Measurements from ENCODE around the gene CTU1.
A peak's percentile ranks its signal among the peaks of the same experiment; 100 is the strongest.

CTU1 gene

DNA sequence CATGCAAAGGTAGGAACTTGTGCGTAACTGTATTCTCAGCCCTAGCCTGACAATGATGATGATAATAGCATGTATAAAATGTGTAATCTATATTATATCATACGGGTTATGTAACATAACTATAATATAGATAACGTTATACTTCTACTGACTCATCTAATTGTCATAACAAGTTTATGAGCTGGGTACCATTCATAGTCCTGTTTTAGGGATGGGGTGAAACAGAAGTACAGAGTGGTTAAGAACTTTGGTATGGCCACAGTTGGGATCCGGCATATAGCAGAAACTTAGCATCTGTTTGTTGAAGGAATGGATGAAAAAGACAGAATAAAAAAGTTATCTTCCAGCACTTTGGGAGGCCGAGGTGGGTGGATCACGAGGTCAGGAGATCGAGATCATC lies 5.2 kb downstream of the CTU1 start:
- no peak for DNase-seq

DNA sequence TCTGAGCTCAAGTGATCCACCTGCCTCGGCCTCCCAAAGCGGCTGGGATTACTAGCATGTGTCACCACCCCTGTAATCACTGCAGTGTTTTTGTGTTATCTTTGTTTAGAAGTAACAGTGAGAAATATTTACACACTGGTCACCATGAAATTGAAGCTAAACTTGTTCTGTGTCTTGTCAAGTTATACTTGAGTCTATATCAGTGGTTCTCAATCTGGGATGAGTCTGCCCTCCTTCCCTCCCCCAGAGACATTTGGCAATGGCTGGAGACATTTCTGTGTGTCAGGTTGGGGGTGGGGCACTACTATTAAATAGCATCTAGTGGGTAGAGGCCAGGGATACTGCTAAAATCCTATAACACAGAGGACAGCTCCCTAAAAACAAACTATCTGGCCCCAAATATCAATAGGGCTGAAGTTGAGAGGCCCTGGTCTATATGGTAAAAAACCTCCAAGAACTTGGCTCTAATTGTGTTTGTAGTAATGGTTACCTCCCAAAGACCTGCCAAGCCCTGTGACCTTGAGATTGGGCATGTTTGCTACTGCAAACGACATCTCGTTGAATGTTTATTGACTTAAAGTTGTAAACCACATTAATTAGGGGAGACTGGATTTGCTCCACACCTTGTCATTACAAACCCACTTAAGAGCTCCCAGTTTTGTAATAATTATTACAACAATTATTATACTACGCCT lies 6.9 kb downstream of the CTU1 start:
- no peak for DNase-seq

DNA sequence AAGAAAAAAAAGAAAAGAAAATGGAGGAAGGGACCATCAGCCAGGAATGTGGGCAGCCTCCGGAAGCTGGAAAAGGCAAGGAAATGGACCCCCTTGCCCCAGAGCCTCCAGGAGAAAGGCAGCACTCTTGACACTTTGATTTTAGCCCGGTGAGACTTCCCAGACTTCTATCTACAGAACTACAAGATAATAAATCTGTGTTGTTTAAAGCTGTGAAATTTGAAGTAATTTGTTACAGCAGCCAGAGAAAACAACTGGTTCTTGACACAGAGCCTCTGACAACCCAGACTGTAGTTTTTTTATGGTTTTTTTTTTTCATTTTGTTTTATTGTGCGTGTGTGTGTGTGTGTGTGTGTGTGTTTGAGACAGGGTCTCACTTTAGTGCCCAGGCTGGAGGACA lies 7.6 kb downstream of the CTU1 start:
- DNase-seq = no peak

DNA sequence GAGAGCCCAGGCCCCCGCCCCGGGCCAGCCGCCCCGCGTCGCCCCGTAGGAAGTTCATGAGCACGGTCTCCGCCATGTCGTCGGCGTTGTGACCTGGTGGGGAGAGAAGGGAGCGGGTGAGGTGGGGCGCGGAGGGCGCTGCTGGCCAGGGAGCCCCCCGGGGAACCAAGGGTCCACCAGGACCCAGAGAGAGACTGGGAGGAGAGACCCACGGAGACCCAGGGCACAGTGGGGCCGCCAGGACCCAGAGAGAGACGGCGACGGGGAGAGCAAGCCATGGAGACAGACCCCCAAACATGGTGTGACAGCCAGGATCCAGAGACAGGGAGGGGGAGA lies 9.2 kb downstream of the CTU1 start:
- no peak for DNase-seq

DNA sequence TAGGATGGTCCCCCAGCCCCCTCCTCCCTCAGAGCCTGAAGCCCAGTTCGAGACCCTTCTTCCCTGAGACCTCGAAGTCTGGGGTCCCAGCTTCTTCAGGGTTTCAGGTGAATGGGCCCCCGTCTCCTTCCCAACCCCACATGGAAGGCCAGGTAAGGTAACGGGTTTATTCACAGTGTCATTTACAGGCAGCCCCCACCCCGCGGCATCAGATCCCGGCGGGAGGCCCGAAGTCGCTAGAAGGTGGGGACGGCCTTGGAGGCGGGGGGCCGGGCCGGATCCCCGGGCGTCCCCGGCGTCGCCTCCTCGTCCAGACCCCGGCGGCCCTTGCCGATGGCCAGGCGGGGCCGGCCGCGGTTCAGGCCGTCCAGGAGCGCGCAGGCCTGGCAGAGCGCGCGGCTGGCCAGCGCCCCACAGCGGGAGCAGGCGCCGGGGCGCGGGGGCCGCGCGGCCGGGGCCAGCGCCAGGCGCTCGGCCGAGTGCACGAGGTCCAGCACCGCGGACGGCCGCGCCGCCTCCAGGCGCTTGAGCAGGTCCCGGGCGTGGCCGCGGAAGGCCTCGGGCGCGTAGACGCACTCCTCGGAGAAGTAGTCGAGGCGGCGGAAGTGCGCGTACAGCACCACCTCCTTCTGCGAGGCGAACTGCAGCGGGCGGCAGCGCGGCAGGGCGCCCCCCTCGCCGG lies 9.7 kb downstream of the CTU1 start:
- peak; percentile 38 for DNase-seq

DNA sequence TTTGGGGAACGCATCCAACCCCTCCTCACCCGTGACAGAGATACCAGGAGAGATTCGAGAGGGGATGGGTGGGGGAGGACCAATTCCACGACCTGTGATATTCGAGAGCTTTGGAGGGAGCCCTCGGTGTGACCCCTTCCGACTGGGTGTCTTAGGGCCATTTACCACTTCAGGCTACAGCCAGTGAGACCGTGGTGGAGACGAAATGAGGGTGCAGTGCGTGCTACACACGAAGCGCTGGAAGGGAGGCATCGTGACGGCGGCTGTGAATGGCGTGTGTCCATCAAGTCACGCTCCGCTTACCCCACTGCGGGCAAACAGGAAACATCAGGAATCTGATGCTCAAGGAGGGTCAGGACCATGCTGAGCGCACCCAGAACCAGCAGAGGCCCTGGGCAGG lies 10.4 kb downstream of the CTU1 start:
- DNase-seq = no peak

DNA sequence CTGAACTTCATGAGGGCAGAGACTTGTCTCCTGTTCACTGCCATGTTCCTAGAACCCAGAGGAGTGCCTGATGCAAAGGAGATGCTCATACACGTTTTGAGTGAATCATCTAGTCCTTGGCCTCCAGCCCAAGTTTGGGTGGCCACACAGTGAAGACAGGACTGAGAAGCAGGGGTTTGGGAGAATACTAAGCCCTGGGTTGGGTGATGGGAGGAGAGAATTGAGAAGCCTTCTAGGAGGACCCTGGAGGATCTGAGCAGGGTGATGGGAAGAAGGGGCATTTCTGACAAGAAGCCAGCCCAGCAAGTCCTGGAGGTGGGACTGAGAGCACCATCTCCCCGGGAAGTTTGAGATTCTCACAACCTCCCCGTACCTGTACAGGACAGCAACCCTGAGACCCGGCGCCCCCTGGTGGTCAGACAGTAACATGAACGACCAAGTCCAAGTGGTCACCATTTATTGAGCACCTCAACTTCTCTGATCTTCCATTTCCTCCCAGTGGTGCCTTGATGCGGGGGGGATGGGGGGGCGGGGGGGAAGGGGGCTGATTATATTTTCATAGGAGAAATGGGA lies 11.0 kb downstream of the CTU1 start:
- peak; percentile 71 for DNase-seq

DNA sequence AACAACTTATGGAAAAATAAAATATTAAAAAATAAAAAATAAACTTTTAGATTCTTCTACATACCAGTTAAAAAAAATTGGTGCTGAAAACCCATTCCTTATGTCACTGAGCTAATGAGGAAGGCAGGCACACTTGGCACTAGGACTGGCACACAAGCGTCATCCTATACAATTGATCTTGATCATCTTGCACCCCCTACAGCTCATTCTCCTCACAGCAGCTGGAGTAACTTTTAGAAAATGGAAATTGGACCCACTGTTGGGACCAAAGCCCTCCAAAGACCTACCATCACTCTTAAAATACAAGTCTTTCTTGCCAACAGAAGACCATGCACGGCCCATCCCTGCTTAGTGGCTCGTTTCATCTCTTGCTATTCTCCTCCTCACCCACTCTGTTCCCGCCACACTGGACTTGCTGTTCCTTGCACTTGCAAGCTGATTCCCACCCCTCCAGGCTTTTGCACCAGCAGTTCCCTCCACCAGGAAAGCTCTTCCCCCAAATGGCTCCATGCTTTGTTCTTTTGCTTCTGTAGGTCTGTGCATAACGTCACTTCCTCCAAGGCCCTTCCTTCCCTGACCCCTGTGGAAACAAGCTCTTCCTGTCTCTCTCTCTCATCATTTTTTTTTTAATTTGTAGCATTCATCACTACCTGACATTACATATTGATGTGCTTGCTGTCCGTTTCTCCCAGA lies 11.6 kb downstream of the CTU1 start:
- DNase-seq = no peak

DNA sequence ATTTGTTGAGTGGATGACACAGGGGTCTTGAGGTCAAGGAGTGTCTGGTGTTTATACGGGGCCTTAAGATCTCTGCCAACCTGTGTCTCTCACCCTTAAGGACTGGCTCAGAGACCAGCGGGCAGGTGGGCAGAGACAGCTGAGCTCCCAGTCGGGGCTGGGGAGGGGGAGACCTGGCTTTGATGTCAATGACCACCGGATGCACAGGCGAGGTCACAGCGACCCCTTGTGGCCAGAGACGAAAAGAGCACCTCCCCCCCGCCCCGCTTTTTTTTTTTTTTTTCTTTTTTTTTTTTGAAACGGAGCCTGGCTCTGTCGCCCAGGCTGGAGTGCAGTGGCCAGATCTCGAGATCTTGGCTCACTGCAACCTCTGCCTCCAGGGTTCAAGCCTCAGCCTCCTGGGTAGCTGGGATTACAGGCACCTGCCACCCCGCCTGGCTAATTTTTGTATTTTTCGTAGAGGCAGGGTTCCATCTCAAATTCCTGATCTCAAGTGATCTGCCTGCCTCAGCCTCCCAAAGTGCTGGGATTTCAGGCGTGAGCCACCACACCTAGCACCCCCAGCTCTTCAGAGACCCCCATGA lies 13.4 kb downstream of the CTU1 start:
- DNase-seq = peak; percentile 28

DNA sequence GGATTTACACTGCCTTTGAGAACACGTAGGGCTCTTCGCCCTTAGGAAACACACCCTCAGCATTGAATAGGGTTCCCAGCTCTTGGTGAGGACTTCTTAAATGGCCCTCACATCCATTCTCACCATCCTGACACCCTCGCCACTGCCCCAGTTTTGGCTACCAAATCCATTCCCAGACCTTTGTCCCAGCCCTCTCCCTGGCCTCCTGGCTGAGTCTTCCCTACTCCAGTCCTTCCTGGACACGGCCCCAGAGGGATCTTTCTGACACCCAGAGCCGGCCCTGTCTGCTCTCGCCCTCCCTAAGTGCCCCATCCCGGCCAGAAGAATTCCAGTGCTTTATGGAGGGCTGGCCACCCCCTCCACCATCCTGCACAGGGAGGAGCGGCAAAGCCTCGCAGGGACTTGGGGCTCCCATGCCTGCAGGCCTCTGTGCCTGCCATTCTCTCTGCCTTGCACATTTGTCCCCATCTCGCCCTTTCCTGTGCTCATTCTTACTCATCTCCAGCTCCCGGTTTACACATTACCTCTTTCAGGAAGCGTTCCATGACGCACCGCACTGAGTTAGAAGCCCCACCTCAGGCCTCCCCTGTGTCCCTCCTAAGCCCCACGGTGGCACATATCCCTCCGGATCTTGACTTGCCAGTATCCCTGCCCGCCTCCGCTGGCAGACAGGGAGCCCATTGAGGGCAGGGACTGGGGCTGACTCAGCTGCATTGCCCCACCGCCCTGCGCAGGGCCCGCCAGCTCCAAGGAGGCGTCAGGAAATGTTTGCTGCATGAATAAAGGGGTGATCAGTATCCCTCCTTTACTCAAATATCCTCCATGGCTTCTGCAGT lies 14.5 kb downstream of the CTU1 start:
- no peak for DNase-seq

DNA sequence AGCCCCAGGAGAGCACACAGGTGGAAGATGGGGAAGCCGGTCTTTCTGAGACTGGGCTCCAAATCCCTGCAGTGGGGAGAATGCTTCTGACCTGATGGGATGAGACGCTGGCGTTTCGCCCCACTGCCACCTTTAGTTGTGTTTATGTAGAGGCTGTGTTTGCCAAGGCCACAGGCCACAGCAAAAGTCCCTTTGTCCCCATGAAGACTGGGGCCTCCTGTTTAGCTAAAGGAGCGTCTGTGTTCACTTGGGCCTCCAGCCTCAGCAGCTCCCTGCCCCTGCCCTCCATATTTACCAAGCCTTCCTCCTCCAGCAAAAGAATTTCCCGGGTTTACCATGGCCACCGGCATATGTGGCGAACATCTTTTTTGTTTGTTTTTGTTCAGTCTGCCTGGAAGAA lies 15.1 kb downstream of the CTU1 start:
- DNase-seq = no peak

DNA sequence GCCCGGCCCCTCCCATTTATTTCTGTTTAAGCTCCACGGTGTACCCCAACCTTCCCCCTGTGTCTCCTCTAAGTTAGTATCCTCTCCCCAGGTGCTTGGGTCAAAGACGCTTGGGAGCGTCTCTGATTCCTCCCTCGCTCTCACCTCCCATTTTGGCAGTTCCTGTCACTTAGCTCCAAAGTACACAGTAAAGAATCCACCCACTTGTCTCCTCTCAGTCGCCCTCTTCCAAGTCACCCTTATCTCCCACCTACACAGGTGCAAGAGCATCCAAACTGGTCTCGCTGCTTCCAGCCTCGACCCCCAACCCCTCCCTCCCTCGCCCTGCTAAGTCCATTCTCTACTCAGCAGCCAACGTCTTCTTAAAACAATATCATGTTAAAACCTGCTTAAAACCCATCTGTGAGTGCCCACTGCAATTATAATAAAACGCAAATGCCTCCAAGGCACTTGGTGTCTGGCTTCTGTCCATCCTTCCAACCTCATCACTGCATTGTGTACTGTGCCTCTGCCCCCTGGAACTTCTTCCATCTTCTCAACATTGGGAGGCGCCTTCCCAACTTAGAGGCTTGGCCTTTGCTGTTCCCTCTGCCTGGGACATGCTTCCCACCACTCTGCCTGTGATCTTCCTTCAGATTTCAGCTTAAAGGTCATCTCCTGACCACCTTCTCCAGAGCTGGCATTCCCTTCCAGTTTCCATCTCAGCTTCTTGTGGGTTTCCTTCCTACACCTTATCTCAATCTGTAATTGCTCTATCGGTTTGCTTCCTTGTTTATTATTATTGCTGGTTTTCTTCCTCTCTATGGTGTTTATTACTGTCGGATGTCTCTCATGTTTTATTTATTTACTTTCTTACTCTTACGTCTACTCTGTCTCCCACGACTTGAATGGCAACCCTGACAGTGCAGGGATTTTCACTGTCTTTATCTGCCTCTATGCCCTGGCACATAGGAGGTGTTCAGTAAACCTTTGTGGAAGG lies 16.0 kb downstream of the CTU1 start:
- DNase-seq = no peak

DNA sequence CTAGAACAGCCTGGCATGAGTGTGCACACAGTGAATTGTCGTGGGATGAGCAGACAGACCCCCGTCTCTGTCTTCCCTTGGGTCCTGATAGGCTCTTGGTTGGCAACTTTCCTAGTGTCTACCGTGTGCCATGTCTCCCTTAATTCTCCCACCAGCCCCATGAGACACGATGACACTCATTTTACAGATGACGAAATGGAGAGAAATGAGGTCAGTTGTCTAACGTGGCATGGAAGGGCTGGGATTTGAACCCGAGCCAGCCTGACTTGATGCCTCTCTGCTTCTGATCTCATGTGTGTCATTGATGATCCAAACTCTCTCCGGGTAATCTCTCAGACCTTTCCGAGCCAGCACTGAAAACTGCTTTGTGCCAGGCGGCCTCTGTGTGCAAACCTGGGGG lies 17.1 kb downstream of the CTU1 start:
- DNase-seq = no peak

DNA sequence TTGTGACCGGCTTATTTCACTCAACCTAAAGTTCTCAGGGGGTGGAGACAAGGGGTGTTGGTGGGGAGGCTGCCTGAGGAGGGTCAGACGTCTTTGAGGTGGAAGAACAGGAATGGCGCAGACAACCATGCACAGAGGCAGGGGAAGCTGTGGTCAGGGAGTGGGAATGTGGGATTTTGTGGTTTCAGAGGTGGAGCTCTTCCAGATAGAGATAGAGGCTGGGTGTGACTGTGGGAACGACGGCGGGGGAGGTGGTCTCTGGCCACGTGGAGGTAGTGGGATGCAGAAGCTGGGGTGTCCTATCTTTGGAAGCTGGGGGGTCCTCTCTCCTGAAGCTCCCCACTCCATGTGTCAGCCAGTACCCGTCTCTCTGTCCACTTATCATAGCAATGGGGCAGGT lies 17.7 kb downstream of the CTU1 start:
- no peak for DNase-seq

DNA sequence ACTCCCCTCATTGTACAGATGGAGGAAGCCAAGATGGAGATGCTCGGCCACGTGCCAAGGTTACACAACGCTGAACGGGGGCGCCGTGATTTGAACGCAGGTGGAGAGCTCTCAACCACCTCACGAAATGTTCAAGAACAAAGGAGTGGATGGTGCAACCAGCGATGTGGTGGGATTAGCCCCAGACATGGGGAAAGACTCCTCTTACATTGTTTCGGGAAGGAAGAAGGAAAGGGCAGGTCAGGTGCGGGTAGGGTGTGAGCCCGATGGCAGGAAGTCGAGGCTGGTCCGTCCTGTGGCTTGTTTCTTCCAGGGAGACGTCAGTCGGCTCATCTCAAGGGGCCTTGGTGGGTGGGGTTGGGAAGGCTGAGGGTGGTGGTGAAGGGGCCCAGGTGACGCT lies 18.4 kb downstream of the CTU1 start:
- DNase-seq = no peak

DNA sequence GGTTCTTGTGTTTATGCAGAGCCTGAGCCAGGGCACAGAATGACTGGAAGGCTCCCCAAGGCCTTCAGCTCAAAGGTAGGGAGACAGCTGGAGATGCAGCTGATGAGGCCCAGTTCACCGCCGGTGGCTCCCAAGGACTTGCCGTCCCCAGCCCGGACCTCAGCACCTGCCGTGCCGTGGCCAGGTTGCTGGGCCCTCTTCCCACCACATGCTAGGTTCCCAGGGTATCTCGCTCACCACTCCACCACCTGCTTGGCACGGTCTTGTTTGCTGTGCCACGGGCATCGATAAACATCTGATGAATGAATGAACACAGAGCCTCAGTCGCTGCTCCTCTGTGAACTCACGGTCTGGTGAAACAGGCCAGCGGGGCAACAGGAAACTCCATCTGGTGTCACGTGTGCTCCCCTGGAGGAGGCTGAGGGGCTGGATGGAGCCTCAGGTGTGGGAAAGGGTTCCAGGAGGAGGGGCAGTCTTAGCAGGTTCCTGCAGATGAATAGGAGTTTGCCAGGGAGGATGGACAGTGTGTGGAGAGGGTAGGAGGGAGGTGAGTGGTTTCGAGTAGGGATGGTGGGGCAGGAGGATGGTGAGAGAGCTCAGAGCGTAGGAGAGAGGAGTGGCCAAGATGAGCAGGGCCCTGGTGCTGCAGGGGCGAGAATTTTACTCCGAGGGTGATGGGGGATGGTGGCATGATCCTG lies 21.9 kb downstream of the CTU1 start:
- no peak for DNase-seq

DNA sequence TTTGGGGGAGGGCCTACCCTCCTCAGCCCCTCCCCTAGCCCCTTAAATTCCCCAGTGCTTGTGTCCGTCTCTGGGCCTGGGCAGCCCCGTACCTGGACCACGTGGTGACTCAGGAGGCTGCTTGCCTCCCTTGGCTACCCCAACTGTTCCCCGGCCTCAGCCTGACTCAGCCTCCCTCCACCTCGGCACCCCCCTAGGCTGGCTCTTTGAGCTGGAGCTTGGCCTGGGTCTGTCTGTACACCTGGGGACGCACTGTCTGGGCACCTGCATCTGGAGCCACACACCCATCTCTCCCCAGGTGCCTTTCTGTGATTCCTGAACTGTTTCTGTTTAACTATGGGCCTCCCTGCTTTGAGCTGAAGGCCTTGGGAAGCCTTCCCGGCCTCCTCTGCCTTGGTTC lies 23.7 kb downstream of the CTU1 start:
- no peak for DNase-seq

DNA sequence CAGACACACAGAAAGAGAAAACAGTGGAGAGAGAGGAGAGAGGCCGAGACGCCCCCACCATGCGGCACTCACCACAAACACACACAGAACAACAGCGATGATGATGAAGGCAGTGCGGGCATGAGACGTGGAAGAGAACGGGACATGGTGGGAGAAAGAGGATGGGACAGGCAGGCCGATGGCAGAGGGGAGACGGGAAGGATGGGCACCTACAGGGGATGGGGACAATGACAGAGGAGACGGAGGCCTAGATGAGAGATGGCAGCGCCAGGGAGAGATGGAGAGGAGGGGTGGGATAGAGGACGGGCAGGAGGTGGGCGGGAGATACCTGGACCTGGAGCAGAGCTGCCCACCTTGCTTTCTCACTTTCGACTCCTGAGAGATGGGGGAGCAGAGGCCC lies 24.4 kb downstream of the CTU1 start:
- DNase-seq = no peak

DNA sequence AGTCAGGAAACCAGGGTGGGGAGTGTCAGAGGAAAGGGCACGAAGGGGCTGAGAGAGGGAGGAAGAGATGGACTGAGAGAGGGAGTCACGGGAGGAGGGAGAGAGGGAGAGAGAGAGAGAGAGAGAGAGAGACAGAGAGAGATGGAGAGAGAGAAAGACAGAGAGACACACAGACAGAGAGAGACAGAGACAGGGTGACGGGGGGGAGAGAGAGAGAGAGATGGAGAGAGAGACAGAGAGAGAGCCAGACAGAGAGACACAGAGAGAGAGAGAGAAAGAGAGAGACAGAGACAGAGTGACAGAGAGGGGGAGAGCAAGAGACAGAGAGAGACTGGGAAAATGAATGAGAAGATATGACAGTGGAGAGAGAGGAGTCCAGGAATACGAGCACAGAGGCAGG lies 25.0 kb downstream of the CTU1 start:
- DNase-seq = no peak

DNA sequence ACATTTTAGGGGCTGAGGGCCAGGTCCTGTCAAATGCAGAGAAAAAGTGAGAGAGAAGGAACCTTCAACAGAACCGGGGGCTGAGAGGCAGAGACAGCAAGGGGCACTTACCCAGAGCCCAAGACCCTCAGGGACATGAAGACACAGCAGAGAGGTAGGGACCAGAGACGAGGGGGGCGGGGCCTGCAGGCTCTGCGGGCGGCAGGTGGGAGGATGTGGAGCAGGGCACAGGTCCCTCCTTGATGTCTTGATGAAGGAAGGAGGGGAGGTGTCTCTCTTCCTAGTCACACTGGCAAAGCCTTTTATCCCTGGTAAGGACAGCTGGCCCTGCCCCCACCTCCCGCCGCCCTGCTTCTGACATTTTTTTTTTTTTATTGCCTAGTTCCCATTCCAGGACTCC lies 25.6 kb downstream of the CTU1 start, which contains the start of gene KLK14:
Gene KLK14 (minus strand): TSS at position 277 of the 400 bp plus-strand sequence. CDS start 273 bp downstream, at position 4.
- DNase-seq = no peak

DNA sequence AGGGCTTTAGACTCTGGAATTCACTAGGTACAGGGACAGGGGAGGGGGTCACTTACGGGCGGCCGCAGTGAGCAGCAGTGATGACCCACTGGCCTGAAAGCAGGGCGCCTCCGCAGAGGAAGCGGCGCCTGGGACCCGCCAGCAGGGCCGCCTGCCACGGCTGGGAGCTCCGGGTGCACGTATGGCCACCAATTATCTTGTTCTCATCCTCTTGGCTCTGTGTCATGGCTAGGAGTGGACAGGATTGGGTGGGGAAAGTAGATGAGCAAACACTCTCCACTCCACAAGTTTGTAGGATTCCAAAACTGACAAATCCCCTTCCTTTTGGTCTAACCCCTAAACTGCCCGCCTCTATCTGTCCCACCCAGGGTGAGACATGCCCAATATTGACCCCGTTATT lies 26.7 kb downstream of the CTU1 start:
- DNase-seq = no peak
